Effector memory CD8-positive, alpha-beta T cell (primary cell): ENCODE results near the gene WNK4.

ENCODE experiments used
- ATAC-seq: fragments of 150-1000 bp; cut with Tn5 transposase; replicated peaks from 2 replicates; pipeline ENCODE4 v1.10.0; 2021; ENCODE audit warnings: mild to moderate bottlenecking, moderate library complexity
- DNase-seq, 3 experiments: peaks; one replicate each; pipeline ENCODE4 v3.0.0; 2021
- H3K27ac Mint-ChIP-seq, 2 donors: one replicate each; pipeline ENCODE4 v1.8.0; 2022; ENCODE audit warnings: mild to moderate bottlenecking in 2 of 2, mixed read lengths in 2 of 2, moderate library complexity in 2 of 2
- H3K27me3 Mint-ChIP-seq, 2 donors: one replicate each; pipeline ENCODE4 v1.8.0; 2022; ENCODE audit warnings: mixed read lengths in 2 of 2
- H3K36me3 Mint-ChIP-seq: one replicate; pipeline ENCODE4 v1.8.0; 2022; ENCODE audit warnings: mild to moderate bottlenecking, moderate library complexity, mixed read lengths; ENCODE audit not compliant: insufficient read depth
- H3K4me1 Mint-ChIP-seq, 2 donors: one replicate each; pipeline ENCODE4 v1.8.0; 2022; ENCODE audit warnings: low read depth in 2 of 2, mixed read lengths in 2 of 2
- H3K4me3 Mint-ChIP-seq, 2 donors: one replicate each; pipeline ENCODE4 v1.8.0; 2022; ENCODE audit warnings: mild to moderate bottlenecking in 2 of 2, mixed read lengths in 2 of 2, moderate library complexity in 2 of 2
- H3K9me3 Mint-ChIP-seq, 2 donors: one replicate each; pipeline ENCODE4 v1.8.0; 2022; ENCODE audit warnings: mixed read lengths in 2 of 2

Gene WNK4

GRCh38 chr17:42779304-42779935, 990 bp upstream of the WNK4 start:
- Mint-ChIP-seq H3K4me1 (peaks cover 8 to 17% of the 10 kb centered on the region in 2 donors), H3K36me3 (peaks cover 30% of the 10 kb centered on the region), H3K9me3 (no peaks in the 10 kb centered on the region), H3K4me3 (peak overlapping the region; percentile 14 to 33), H3K27me3 (peaks cover 31 to 50% of the 10 kb centered on the region in 2 donors), H3K27ac (no peak overlapping the region)
- no peak for ATAC-seq
- no peak for DNase-seq

GRCh38 chr17:42780851-42781638, 635 bp downstream of the WNK4 start:
- H3K9me3 Mint-ChIP-seq: no peaks in the 10 kb centered on the region
- peaks cover 25% of the 10 kb centered on the region for H3K36me3 Mint-ChIP-seq
- ATAC-seq: no peak
- peak overlapping the region in 1 of 2 donors; percentile 10 for H3K4me3 Mint-ChIP-seq
- peaks cover 47 to 67% of the 10 kb centered on the region in 2 donors for H3K27me3 Mint-ChIP-seq
- no peak overlapping the region for H3K27ac Mint-ChIP-seq
- H3K4me1 Mint-ChIP-seq: peaks cover 17 to 26% of the 10 kb centered on the region in 2 donors
- DNase-seq: no peak

- peaks cover 50 to 73% of the 10 kb centered on the region in 2 donors for H3K27me3 Mint-ChIP-seq
- H3K4me1 Mint-ChIP-seq: peaks cover 17 to 26% of the 10 kb centered on the region in 2 donors
- DNase-seq (no peak), ATAC-seq (no peak)
- no peak overlapping the region for H3K4me3 Mint-ChIP-seq
- peaks cover 24% of the 10 kb centered on the region for H3K36me3 Mint-ChIP-seq
- H3K9me3 Mint-ChIP-seq: no peaks in the 10 kb centered on the region
- no peak overlapping the region for H3K27ac Mint-ChIP-seq
Measured at GRCh38 chr17:42781639-42782165, 1.3 kb downstream of the WNK4 start.

GRCh38 chr17:42782166-42783061, 2.0 kb downstream of the WNK4 start:
- Mint-ChIP-seq H3K4me1 (peaks cover 17 to 26% of the 10 kb centered on the region in 2 donors), H3K4me3 (no peak overlapping the region), H3K36me3 (peaks cover 17% of the 10 kb centered on the region), H3K9me3 (no peaks in the 10 kb centered on the region), H3K27ac (no peak overlapping the region), H3K27me3 (peaks cover 56 to 80% of the 10 kb centered on the region in 2 donors)
- no peak for ATAC-seq
- DNase-seq: no peak

- peaks cover 64 to 88% of the 10 kb centered on the region in 2 donors for H3K27me3 Mint-ChIP-seq
- H3K4me1 Mint-ChIP-seq: peaks cover 17 to 26% of the 10 kb centered on the region in 2 donors
- DNase-seq (no peak), ATAC-seq (no peak)
- H3K9me3 Mint-ChIP-seq: no peaks in the 10 kb centered on the region
- peaks cover 12% of the 10 kb centered on the region for H3K36me3 Mint-ChIP-seq
- H3K4me3 Mint-ChIP-seq: no peak overlapping the region
- no peak overlapping the region for H3K27ac Mint-ChIP-seq
Measured at GRCh38 chr17:42783062-42783790, 2.8 kb downstream of the WNK4 start.

- no peak for ATAC-seq
- DNase-seq: no peak
- H3K27ac Mint-ChIP-seq: no peak overlapping the region
- peaks cover 11% of the 10 kb centered on the region for H3K36me3 Mint-ChIP-seq
- H3K9me3 Mint-ChIP-seq: no peaks in the 10 kb centered on the region
- H3K4me3 Mint-ChIP-seq: no peak overlapping the region
- H3K27me3 Mint-ChIP-seq: peaks cover 66 to 94% of the 10 kb centered on the region in 2 donors
- H3K4me1 Mint-ChIP-seq: peaks cover 17 to 26% of the 10 kb centered on the region in 2 donors
Measured at GRCh38 chr17:42783791-42784138, 3.4 kb downstream of the WNK4 start.

GRCh38 chr17:42784409-42784808, 4.0 kb downstream of the WNK4 start:
- H3K9me3 Mint-ChIP-seq: no peaks in the 10 kb centered on the region
- DNase-seq (no peak), ATAC-seq (no peak)
- no peak overlapping the region for H3K27ac Mint-ChIP-seq
- peak overlapping the region; percentile 8 to 37 for H3K4me3 Mint-ChIP-seq
- H3K36me3 Mint-ChIP-seq: peaks cover 4% of the 10 kb centered on the region
- peaks cover 14 to 22% of the 10 kb centered on the region in 2 donors for H3K4me1 Mint-ChIP-seq
- H3K27me3 Mint-ChIP-seq: peaks cover 70 to 94% of the 10 kb centered on the region in 2 donors

GRCh38 chr17:42784811-42785592, 4.6 kb downstream of the WNK4 start:
- DNase-seq (no peak), ATAC-seq (peak; percentile 53)
- no peaks in the 10 kb centered on the region for H3K9me3 Mint-ChIP-seq
- H3K4me1 Mint-ChIP-seq: peaks cover 9 to 17% of the 10 kb centered on the region in 2 donors
- H3K4me3 Mint-ChIP-seq: peak overlapping the region; percentile 8 to 37
- H3K27me3 Mint-ChIP-seq: peaks cover 73 to 88% of the 10 kb centered on the region in 2 donors
- no peak overlapping the region for H3K27ac Mint-ChIP-seq
- no peaks in the 10 kb centered on the region for H3K36me3 Mint-ChIP-seq

- Mint-ChIP-seq H3K4me3 (no peak overlapping the region), H3K27me3 (peaks cover 67 to 70% of the 10 kb centered on the region in 2 donors)
Measured at GRCh38 chr17:42787266-42787665, 6.9 kb downstream of the WNK4 start.

GRCh38 chr17:42791948-42792347, 11.5 kb downstream of the WNK4 start:
- DNase-seq: no peak
- no peaks in the 10 kb centered on the region for H3K9me3 Mint-ChIP-seq
- no peak overlapping the region for H3K27ac Mint-ChIP-seq
- H3K27me3 Mint-ChIP-seq: peaks cover 23 to 26% of the 10 kb centered on the region in 2 donors
- no peak for ATAC-seq
- H3K36me3 Mint-ChIP-seq: no peaks in the 10 kb centered on the region
- no peak overlapping the region for H3K4me3 Mint-ChIP-seq
- peaks cover 7 to 18% of the 10 kb centered on the region in 2 donors for H3K4me1 Mint-ChIP-seq

More at GRCh38 chr17:42787266-42787665, 6.9 kb downstream of the WNK4 start:
- Mint-ChIP-seq H3K36me3 (no peaks in the 10 kb centered on the region), H3K9me3 (no peaks in the 10 kb centered on the region), H3K27ac (no peak overlapping the region), H3K4me1 (peaks cover 9 to 17% of the 10 kb centered on the region in 2 donors)
- no peak for ATAC-seq
- no peak for DNase-seq

GRCh38 chr17:42792545-42792944, 12.1 kb downstream of the WNK4 start:
- Mint-ChIP-seq H3K4me1 (peaks cover 8 to 21% of the 10 kb centered on the region in 2 donors), H3K36me3 (no peaks in the 10 kb centered on the region), H3K27ac (no peak overlapping the region), H3K27me3 (peaks cover 17 to 20% of the 10 kb centered on the region in 2 donors), H3K9me3 (no peaks in the 10 kb centered on the region), H3K4me3 (no peak overlapping the region)
- ATAC-seq: no peak
- no peak for DNase-seq

- Mint-ChIP-seq H3K9me3 (no peaks in the 10 kb centered on the region), H3K4me1 (peaks cover 16 to 33% of the 10 kb centered on the region in 2 donors), H3K27me3 (peaks cover 0 to 4% of the 10 kb centered on the region in 2 donors), H3K27ac (peak overlapping the region in 1 of 2 donors; percentile 58), H3K4me3 (no peak overlapping the region), H3K36me3 (peaks cover 10% of the 10 kb centered on the region)
- DNase-seq (no peak), ATAC-seq (no peak)
Measured at GRCh38 chr17:42795061-42795460, 14.7 kb downstream of the WNK4 start.
